Stimulated activated CD8-positive, alpha-beta memory T cell treated with anti-CD3 and anti-CD28 coated beads, Interleukin-12 subunit alpha, Interleukin-12 subunit beta, amount 100 ng/mL, for 1 hour (primary cell): ENCODE results near the gene SV2A.
"Not testable (repeated sequence)": the region's sequence is repeated elsewhere in the genome, so short reads cannot be mapped to it uniquely, and the experiment has no call there.

Experiments
- DNase-seq: peaks from one replicate; pipeline ENCODE4 v3.0.0-alpha.2; 2020; ENCODE audit warnings: low read depth

The SV2A gene

GRCh38 chr1:149917571-149918144, at the start of gene SV2A:
Gene SV2A (minus strand): TSS chr1:149917844. CDS start chr1:149913840, 4,004 bp downstream.
- peak; percentile 18 for DNase-seq

GRCh38 chr1:149967041-149967440, 49.4 kb upstream of the SV2A start:
- DNase-seq = no peak

GRCh38 chr1:149966405-149966804, 48.8 kb upstream of the SV2A start:
- DNase-seq = no peak

GRCh38 chr1:149965440-149965839, 47.8 kb upstream of the SV2A start:
- DNase-seq = no peak

- DNase-seq = no peak
Observed at GRCh38 chr1:149963358-149963757, 45.7 kb upstream of the SV2A start.

- DNase-seq = no peak
Observed at GRCh38 chr1:149962736-149963135, 45.1 kb upstream of the SV2A start.

- DNase-seq = peak; percentile 22
Observed at GRCh38 chr1:149962039-149962647, 44.5 kb upstream of the SV2A start.

- DNase-seq = not testable (repeated sequence)
Observed at GRCh38 chr1:149957548-149957947, 39.9 kb upstream of the SV2A start.

GRCh38 chr1:149949911-149950310, 32.3 kb upstream of the SV2A start:
- no peak for DNase-seq

GRCh38 chr1:149945206-149945605, 27.6 kb upstream of the SV2A start:
- no peak for DNase-seq

GRCh38 chr1:149942885-149943284, 25.2 kb upstream of the SV2A start:
- DNase-seq = no peak

- no peak for DNase-seq
Observed at GRCh38 chr1:149942207-149942606, 24.6 kb upstream of the SV2A start.

- DNase-seq = no peak
Observed at GRCh38 chr1:149940427-149940826, 22.8 kb upstream of the SV2A start.

GRCh38 chr1:149938668-149939003, 21.0 kb upstream of the SV2A start:
- DNase-seq = not testable (repeated sequence)

- no peak for DNase-seq
Observed at GRCh38 chr1:149937759-149938158, 20.1 kb upstream of the SV2A start.

- no peak for DNase-seq
Observed at GRCh38 chr1:149936992-149937705, 19.5 kb upstream of the SV2A start.

GRCh38 chr1:149936170-149936991, 18.7 kb upstream of the SV2A start, which contains the start of gene MTMR11:
Gene MTMR11 (minus strand): TSS chr1:149936879. CDS start chr1:149936647, 232 bp downstream.
- no peak for DNase-seq

- DNase-seq = no peak
Observed at GRCh38 chr1:149934356-149934755, 16.7 kb upstream of the SV2A start.

GRCh38 chr1:149933208-149933607, 15.6 kb upstream of the SV2A start:
- DNase-seq = no peak

- no peak for DNase-seq
Observed at GRCh38 chr1:149932474-149932873, 14.8 kb upstream of the SV2A start.

GRCh38 chr1:149931212-149931790, 13.7 kb upstream of the SV2A start:
- no peak for DNase-seq

GRCh38 chr1:149929856-149930255, 12.2 kb upstream of the SV2A start:
- DNase-seq = no peak
